ENCODE measurements around the gene TANC2. TPM values are rescaled to one million over a fixed set of nuclear protein-coding genes. Genes with fewer than 3 reads are reported as not detected.

Gene TANC2
- total and polyA plus RNA-seq, 9 of the 15 experiments (the other 6 are each of a cell fraction or from before 2014, with no cell fraction given): 0.46 to 7.8 (median 4.5) TPM

DNA sequence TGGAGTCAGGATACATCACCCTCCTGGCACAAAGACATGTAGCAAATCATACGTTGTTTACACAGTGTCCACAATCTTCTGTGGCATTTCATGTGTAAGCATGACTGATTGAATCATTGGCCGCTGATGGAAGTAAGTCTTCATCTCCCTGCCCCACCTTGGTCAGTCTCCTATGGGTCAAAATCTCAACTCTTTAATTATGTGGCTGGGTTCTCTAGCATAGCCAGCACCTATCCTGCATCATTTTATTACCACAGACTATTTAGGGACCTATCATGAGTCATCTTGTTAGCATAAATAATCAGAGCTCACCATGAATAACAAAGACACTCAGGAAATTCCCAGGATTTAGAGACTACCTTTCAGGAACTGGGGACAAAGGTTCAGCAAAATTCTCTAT is 15.9 kb downstream of the TANC2 start:
- FAIRE-seq: no peak

More for the DNA sequence above, 15.9 kb downstream of the TANC2 start:
- Histone ChIP-seq H3K9me3 (replicated peaks; ENCODE audit: control insufficient read depth, insufficient read depth, low read depth, low read length) (peaks cover 7% of the 10 kb centered on the region), H3K27me3 (ENCODE audit: control insufficient read depth in 2 of 2, insufficient read depth in 2 of 2, low read length in 2 of 2) (no peaks in the 10 kb centered on the region), H3K79me2 (ENCODE audit: control insufficient read depth, insufficient read depth, low read length) (0 out of 3 replicates have a peak, but pooled peaks cover 2% of the 10 kb centered on the region), H3K4me2 (ENCODE audit: insufficient read depth, low read length) (no peak overlapping the region), H3K4me3 (no peak overlapping the region), H3K9me1 (ENCODE audit: control insufficient read depth, insufficient read depth, low read length) (no peaks in the 10 kb centered on the region), H4K20me1 (replicated peaks; ENCODE audit: control insufficient read depth, insufficient read depth, low read length) (no peaks in the 10 kb centered on the region), H3K36me3 (ENCODE audit: control insufficient read depth, insufficient read depth, low read length) (no peaks in the 10 kb centered on the region), H3K27ac (ENCODE audit: extremely low read depth, low read depth, low read length) (no peak overlapping the region), H2AFZ (ENCODE audit: low read depth, low read length) (no peak overlapping the region), H3K9ac (ENCODE audit: insufficient read depth in 1 of 2, low read depth in 2 of 2, low read length in 2 of 2) (no peak overlapping the region), H3K4me1 (replicated peaks in 1 of 2; ENCODE audit: control insufficient read depth in 2 of 2, insufficient read depth in 2 of 2, low read length in 2 of 2) (no peaks in the 10 kb centered on the region)
- CTCF ChIA-PET (ENCODE audit: low intra/inter-chr PET ratio): no interaction called here
- no TSS peak for BruUV-seq (replicated peaks)
- TF ChIP-seq, protein P1, sequence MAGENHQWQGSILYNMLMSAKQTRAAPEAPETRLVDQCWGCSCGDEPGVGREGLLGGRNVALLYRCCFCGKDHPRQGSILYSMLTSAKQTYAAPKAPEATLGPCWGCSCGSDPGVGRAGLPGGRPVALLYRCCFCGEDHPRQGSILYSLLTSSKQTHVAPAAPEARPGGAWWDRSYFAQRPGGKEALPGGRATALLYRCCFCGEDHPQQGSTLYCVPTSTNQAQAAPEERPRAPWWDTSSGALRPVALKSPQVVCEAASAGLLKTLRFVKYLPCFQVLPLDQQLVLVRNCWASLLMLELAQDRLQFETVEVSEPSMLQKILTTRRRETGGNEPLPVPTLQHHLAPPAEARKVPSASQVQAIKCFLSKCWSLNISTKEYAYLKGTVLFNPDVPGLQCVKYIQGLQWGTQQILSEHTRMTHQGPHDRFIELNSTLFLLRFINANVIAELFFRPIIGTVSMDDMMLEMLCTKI (IDR thresholded peaks at IDR 0.05; ENCODE audit: partially characterized antibody): no peak
- TF ChIP-seq DMBX1 (CRISPR knock-in tag; IDR thresholded peaks at IDR 0.05; ENCODE audit: borderline replicate concordance) (no peak), FOXK2 (conservative IDR thresholded peaks at IDR 0.05 in 1 of 2, IDR thresholded peaks at IDR 0.05 in 1 of 2; ENCODE audit: low read depth in 2 of 2) (no peak), PYGO2 (tag; IDR thresholded peaks at IDR 0.05) (no peak)
- TF ChIP-seq, protein P2, sequence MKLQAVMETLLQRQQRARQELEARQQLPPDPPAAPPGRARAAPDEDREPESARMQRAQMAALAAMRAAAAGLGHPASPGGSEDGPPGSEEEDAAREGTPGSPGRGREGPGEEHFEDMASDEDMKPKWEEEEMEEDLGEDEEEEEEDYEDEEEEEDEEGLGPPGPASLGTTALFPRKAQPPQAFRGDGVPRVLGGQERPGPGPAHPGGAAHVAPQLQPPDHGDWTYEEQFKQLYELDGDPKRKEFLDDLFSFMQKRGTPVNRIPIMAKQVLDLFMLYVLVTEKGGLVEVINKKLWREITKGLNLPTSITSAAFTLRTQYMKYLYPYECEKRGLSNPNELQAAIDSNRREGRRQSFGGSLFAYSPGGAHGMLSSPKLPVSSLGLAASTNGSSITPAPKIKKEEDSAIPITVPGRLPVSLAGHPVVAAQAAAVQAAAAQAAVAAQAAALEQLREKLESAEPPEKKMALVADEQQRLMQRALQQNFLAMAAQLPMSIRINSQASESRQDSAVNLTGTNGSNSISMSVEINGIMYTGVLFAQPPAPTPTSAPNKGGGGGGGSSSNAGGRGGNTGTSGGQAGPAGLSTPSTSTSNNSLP (IDR thresholded peaks at IDR 0.05; ENCODE audit: borderline replicate concordance, low read depth, low read length): no peak
- TF ChIP-seq, protein P3, sequence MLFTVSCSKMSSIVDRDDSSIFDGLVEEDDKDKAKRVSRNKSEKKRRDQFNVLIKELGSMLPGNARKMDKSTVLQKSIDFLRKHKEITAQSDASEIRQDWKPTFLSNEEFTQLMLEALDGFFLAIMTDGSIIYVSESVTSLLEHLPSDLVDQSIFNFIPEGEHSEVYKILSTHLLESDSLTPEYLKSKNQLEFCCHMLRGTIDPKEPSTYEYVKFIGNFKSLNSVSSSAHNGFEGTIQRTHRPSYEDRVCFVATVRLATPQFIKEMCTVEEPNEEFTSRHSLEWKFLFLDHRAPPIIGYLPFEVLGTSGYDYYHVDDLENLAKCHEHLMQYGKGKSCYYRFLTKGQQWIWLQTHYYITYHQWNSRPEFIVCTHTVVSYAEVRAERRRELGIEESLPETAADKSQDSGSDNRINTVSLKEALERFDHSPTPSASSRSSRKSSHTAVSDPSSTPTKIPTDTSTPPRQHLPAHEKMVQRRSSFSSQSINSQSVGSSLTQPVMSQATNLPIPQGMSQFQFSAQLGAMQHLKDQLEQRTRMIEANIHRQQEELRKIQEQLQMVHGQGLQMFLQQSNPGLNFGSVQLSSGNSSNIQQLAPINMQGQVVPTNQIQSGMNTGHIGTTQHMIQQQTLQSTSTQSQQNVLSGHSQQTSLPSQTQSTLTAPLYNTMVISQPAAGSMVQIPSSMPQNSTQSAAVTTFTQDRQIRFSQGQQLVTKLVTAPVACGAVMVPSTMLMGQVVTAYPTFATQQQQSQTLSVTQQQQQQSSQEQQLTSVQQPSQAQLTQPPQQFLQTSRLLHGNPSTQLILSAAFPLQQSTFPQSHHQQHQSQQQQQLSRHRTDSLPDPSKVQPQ (CRISPR knock-in tag; IDR thresholded peaks at IDR 0.05; ENCODE audit: borderline replicate concordance): no peak
- no peak for DNase-seq (ENCODE audit: extremely low read depth in 1 of 4, low spot score in 3 of 4)
- POLR2A ChIA-PET: no interaction called here
- 15% methylated on average over 2 of the region's 2 CpGs for WGBS (ENCODE audit: insufficient coverage, low coverage, missing lambda C conversion rate)
- in situ Hi-C loops (cut with MboI): no loop called here
- no peak for ATAC-seq
- intact Hi-C loops (cut with micrococcal nuclease): no loop called here
